ENCODE measurements around the gene TRIM47.

TRIM47 gene

GRCh38 chr17:75845058-75845711 is 33.2 kb downstream of the TRIM47 start:
- peak in 1 of 2 experiments; percentile 15 for DNase-seq

DNA sequence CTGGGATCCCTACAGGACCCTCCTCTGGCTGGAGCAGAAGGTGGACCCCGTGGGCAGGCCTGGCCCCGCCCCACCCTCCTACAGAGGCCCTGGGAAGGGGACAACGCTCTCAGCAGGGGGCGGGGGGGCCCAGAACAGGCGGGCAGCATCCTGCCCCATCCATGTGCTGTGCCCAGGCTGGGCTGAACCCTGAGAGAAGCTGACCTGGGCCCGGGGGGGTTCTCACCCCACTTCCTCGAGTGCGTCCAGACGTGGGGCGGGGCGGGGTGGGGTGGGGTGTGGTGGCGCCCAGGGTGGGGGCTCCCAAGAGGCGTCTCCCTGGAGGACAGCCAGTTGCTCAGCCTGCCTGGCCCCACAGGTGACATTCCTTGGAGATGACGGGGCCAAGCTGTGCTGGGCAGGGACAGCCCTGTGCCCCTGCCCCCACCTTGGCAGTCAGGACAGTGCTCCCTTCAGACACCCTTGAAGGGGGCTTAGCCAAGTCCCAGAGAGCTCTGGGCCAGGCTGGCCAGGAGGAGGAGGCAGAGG is 33.8 kb downstream of the TRIM47 start:
- DNase-seq = no peak

- no peak for DNase-seq
Measured at GRCh38 chr17:75843577-75844529, 34.5 kb downstream of the TRIM47 start, which contains the start of gene UNC13D. UNC13D (minus strand) TSS chr17:75844404; CDS start chr17:75844337, 67 bp downstream.

- DNase-seq = no peak
Measured at GRCh38 chr17:75842963-75843576, 35.3 kb downstream of the TRIM47 start.

GRCh38 chr17:75842411-75842810 is 36.0 kb downstream of the TRIM47 start:
- no peak for DNase-seq

DNA sequence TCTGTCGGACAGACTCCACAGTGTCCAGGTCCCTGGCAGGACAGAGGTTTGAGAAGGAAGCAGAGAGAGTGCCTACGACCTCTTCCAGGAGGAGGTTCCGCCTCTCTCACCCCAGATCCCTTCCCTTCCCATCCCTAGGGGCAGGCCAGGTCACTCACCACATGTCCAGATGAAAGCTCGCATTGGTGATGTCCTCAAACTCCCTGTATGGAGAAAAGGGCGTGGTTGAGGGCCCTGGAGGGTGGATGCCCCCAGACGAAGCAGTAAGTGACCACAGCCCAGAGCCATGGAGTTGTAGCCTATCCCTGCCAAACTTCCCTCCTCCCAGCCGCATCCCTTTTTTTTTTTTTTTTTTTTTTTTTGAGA is 37.6 kb downstream of the TRIM47 start:
- no peak for DNase-seq

GRCh38 chr17:75839942-75840798 is 38.2 kb downstream of the TRIM47 start:
- no peak for DNase-seq

DNA sequence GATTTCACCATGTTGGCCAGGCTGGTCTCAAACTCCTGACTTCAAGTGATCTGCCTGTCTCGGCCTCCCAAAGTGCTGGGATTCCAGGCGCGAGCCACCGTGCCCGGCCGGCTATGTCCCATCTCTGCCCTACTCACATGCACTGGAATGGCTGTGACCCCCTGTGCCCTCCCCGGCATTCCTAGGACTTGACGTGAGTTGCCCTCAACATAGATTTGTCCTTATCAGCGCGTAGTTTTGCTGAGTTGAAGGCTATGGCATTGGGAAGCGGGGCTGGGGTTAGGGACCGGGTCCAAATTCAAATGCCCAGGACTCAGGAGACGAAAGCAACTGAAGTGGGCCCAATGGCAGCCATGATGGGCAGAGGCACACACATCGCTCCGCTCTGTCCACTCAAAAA is 40.0 kb downstream of the TRIM47 start:
- no peak for DNase-seq

DNA sequence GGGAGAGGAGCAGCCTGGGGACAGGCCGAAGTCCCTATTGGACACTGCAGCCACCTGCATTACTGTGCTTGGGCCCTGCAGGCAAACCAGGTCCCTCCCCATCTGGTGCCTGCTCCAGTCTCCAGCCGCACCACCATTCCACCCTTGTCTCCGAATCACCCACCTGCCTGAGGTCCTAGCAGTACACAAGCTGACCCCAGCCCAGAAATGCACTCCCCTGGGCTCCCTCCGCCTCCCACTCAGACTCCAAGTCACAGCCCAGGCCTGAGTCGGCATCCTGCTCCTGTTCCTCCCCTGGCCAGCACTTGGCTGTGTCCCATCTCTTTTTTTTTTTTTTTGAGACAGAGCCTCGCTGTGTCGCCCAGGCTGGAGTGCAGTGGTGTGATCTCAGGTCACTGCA is 40.5 kb downstream of the TRIM47 start:
- DNase-seq = no peak

DNA sequence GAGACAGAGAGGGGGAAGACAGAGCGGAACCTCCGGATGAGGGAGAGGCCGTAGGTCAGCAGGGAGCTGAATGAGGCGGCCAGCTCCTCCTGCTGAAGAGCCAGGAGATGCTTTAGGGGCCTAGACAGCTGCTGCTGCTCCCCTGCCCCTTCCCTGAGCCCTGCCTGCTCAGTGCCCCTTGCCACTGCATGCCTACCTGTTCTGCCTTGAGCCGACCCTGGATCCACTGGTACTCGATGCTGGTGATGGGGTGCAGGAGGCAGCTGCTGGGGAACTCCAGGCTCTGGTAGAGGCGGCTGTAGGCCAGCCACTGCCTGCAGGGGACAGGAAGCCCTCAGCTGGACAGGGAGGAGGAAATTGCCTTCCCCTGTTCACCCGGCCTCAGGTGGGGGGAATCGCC is 41.8 kb downstream of the TRIM47 start:
- no peak for DNase-seq

DNA sequence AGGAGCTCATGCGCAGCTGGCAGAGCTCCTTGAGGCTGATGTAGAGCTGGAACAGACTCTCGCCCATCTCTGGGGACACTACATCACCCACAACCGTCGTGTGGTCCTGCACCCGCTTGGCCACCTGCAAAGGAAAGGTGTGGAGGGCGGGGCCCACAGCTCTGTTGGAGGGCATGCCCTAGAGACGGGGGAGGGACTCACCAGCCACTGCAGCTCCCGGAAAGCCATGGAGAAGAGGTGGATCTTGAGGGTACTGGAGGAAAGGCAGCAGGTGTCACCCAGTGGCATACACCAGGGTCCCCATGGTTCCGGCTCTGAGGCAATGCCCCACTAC is 42.8 kb downstream of the TRIM47 start:
- no peak for DNase-seq

DNA sequence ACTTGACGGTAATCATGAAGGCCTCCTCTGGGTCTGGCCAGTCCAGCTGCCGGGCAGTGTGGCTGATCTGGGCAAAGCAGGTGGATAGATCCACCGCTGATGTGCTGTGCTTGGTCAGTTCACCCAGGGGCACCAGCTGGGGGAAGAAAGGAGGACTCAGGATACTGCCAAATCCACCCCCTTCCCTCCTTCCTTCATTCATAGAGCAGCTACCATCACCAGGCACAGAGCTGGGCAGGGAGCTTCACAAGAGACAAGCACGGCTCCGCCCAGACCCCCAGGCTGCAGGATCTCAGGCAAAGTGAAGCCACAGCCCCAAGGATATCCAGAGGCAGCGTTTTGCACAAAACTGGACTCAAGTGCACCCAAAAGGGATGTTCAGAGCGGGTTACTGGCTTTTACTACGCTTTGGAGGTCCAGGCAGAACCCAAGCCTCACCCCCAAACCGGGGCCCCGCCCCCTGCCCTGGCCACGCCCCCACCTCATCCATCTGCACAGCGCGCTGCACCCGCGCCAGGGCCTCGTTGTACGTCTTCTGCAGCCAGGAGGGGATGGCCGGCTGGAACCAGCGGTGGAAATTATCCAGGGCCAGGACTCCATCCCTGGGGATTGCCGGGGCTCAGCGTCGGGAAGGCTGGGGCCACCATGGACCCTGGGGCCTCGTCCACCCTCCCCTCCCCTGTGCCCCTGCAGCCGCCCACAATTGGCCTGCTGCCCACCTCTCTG is 43.3 kb downstream of the TRIM47 start:
- DNase-seq = no peak

GRCh38 chr17:75834279-75834920 is 44.0 kb downstream of the TRIM47 start:
- no peak for DNase-seq

GRCh38 chr17:75832652-75833400 is 45.6 kb downstream of the TRIM47 start:
- no peak for DNase-seq

- no peak for DNase-seq
Measured at GRCh38 chr17:75832164-75832651, 46.2 kb downstream of the TRIM47 start.

DNA sequence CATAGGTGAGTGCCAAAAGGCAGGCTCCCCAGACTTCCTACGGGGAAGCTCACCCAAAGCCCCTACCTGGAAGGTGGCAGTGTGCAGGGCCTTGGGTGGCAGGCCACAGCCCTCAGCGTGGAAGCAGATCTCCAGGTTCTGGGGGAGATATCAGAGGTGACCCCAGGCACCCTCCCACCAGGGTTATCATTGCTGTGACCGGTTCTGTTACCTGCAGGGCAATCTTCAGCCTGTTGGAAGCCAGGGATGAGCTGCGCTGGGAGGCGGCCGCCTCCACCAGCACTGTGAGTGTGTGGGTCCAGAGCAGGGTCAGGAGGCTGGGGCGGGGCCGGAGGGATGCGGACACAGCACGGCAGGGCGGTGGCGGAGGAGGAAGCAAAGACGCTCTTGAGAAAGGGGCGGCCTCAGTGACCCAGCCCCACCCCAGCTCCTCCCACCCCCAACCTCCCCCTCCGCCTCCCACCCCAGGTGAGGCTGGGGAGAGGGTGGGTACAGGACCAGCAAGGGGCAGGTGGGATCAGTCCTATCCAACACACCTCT is 47.3 kb downstream of the TRIM47 start:
- DNase-seq = no peak

- DNase-seq = no peak
Measured at GRCh38 chr17:75830164-75831031, 48.0 kb downstream of the TRIM47 start.

- no peak for DNase-seq
Measured at GRCh38 chr17:75829747-75830146, 48.6 kb downstream of the TRIM47 start.

DNA sequence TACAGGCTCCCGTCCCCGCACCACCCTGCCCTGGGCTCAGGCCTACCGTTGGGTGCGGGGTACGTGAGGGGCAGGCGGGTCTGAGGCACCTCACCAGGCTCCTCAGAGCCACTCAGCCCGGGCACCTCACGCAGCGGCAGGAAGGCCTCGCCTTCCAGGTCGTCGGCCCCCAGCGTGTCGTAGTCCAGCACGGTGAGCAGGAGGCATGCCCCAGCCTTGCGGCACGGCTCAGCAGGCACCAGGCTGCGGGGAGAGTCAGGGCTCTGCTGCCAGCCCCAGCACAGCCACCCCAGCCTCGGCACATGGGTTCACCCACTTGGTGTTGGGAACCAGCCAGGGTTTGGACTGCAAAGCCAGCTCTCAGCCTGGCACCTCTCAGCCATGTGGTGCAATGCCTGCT is 49.6 kb downstream of the TRIM47 start:
- DNase-seq = no peak

Data from NCI-H2081 (cell line).